T-cell (primary cell): ENCODE data around the gene FBXO24. TPM values are rescaled to one million over a fixed set of nuclear protein-coding genes. Genes with fewer than 3 reads are reported as not detected.

Experiments used
- ATAC-seq, 4 experiments: fragments of 200-7000 bp in 3 of 4; fragments of 150-1000 bp in 1 of 4; cut with Tn5 transposase; replicated peaks in 1 of 4; 1 replicate in 3 of 4; 2 replicates in 1 of 4; pipeline ENCODE4 v1.10.0; 2021; ENCODE audit warnings: moderate library complexity in 3 of 4, mild to moderate bottlenecking in 2 of 4, moderate number of reproducible peaks in 1 of 4
- CTCF ChIA-PET, 2 donors: fragments of 300-600 bp; sonication (Branson Sonifier 250); formaldehyde crosslinking; loops; one replicate each; lab custom pipeline; 2022; ENCODE audit warnings: antibody characterized with exemption in 2 of 2; lab: Charles Lee
- POLR2A ChIA-PET, 2 donors: fragments of 300-600 bp; sonication (Branson Sonifier 250); formaldehyde crosslinking; loops; one replicate each; lab custom pipeline; 2022; ENCODE audit warnings: antibody characterized with exemption in 2 of 2; lab: Charles Lee
- DNase-seq, 35 experiments: peaks; one replicate each; pipeline versions ENCODE4 v3.0.0 to v3.0.0-alpha.2; 2013 to 2023
- H3K27ac ChIP-seq: one replicate; pipeline ENCODE4 v1.5.1; 2013; ENCODE audit warnings: low read length
- H3K27me3 ChIP-seq, 2 experiments: replicated peaks in 1 of 2; 1 replicate in 1 of 2; 2 replicates in 1 of 2; pipeline versions ENCODE4 v1.6.1 to v1.7.0; 2013; ENCODE audit warnings: low read length in 1 of 2, mixed read lengths in 1 of 2; ENCODE audit not compliant: control insufficient read depth in 2 of 2, insufficient read depth in 2 of 2; ENCODE audit errors: extremely low read depth in 1 of 2
- H3K36me3 ChIP-seq, 2 donors: 1 replicate in 1 of 2; 2 replicates in 1 of 2; pipeline versions ENCODE4 v1.6.1 to v1.7.0; 2013; ENCODE audit warnings: low read length in 1 of 2; ENCODE audit not compliant: control insufficient read depth in 2 of 2, insufficient read depth in 1 of 2; ENCODE audit errors: extremely low read depth in 1 of 2
- H3K4me1 ChIP-seq, 2 experiments: 1 replicate in 1 of 2; 2 replicates in 1 of 2; pipeline versions ENCODE4 v1.6.1 to v1.7.0; 2013; ENCODE audit warnings: low read length in 2 of 2, mixed read lengths in 1 of 2; ENCODE audit not compliant: insufficient read depth in 2 of 2, control insufficient read depth in 1 of 2; ENCODE audit errors: extremely low read depth in 1 of 2
- H3K4me3 ChIP-seq, 2 donors: 1 replicate in 1 of 2; 2 replicates in 1 of 2; pipeline versions ENCODE4 v1.5.1 to v1.7.0; 2013; ENCODE audit warnings: mild to moderate bottlenecking in 2 of 2, low read length in 1 of 2, moderate library complexity in 1 of 2; ENCODE audit not compliant: control insufficient read depth in 1 of 2; ENCODE audit errors: extremely low read depth in 1 of 2
- H3K9me3 ChIP-seq: 2 replicates; pipeline ENCODE4 v1.7.0; 2013
- H3K27ac Mint-ChIP-seq, 2 donors: one replicate each; pipeline ENCODE4 v1.8.0; 2020 to 2021; ENCODE audit warnings: mild to moderate bottlenecking in 2 of 2, mixed read lengths in 2 of 2
- H3K27me3 Mint-ChIP-seq, 2 donors: one replicate each; pipeline ENCODE4 v1.8.0; 2021 to 2022; ENCODE audit warnings: mixed read lengths in 2 of 2
- H3K36me3 Mint-ChIP-seq: one replicate; pipeline ENCODE4 v1.8.0; 2021; ENCODE audit warnings: mixed read lengths
- H3K4me1 Mint-ChIP-seq, 3 donors: one replicate each; pipeline ENCODE4 v1.8.0; 2020 to 2022; ENCODE audit warnings: mixed read lengths in 3 of 3, mild to moderate bottlenecking in 1 of 3
- H3K4me3 Mint-ChIP-seq, 3 donors: one replicate each; pipeline ENCODE4 v1.8.0; 2020 to 2022; ENCODE audit warnings: mild to moderate bottlenecking in 3 of 3, mixed read lengths in 3 of 3, moderate library complexity in 3 of 3
- H3K9me3 Mint-ChIP-seq, 3 donors: one replicate each; pipeline ENCODE4 v1.8.0; 2020 to 2022; ENCODE audit warnings: mixed read lengths in 3 of 3
- WGBS: methylation state at CpG from one replicate; pipeline ENCODE4 v1.1.5; 2013; ENCODE audit warnings: missing lambda C conversion rate; ENCODE audit not compliant: insufficient coverage; 5-methylcytosine and 5-hydroxymethylcytosine counted together
- total RNA-seq, 35 experiments: library from RNA in 6 of 35; stranded (reverse) in 6 of 35; fragments of 120-200 nt in 1 of 35; gene quantifications; one replicate each; pipeline versions ENCODE4 v1.2.1 to v1.2.4 and lab custom pipeline; 2013 to 2026

Gene FBXO24
- total RNA-seq, 5 donors from 2014 or later (not counting 1 experiment from before 2014, with no cell fraction given): 0.70 to 1.7 (median 1.3) TPM

DNA sequence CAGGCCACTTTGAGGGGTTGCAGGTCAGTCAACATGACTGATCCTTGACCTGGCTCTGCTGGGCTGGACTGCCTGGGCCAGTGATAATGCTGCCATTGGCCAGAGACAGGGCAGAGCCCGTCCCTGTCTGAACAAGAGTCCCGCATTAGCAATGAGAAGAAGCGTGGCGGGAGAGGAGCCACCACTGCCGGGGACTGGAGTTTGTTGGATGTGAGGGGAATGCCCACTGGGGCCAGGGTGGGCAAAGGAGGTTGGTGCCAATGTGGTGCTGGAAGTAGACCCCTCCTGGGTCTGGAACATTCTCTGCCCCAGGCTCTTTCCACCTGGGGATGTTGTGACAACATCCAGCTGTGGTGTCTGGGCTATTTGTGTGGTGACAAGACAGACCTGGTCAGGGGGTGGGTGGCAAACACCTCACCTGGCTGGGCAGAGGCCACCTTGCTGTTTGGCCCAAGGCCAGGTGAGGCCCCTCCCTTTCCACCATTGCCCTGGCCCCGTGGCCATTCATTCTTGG is 20.1 kb upstream of the FBXO24 start:
- WGBS: 100% methylated on average over 5 of the region's 6 CpGs
- H3K4me1 Mint-ChIP-seq: peaks cover 26 to 36% (median 28%) of the 10 kb centered on the region in 3 donors
- H3K27ac ChIP-seq: no peak overlapping the region
- peaks cover 11 to 26% of the 10 kb centered on the region in 2 donors for H3K36me3 ChIP-seq
- ATAC-seq (no peak), DNase-seq (no peak)
- H3K27ac Mint-ChIP-seq: peak overlapping the region; percentile 55 to 74
- H3K27me3 ChIP-seq: no peaks in the 10 kb centered on the region
- no peaks in the 10 kb centered on the region for H3K9me3 ChIP-seq
- peaks cover 10% of the 10 kb centered on the region for H3K36me3 Mint-ChIP-seq
- H3K4me3 Mint-ChIP-seq: no peak overlapping the region
- POLR2A ChIA-PET: interaction anchor here in 1 of 2 donors (0.5 kb wide), 1 partner anchor 11 kb away, joined by 7 read pairs; no protein-coding TSS in a partner anchor
- CTCF ChIA-PET: interaction anchor here in 1 of 2 donors (1.1 kb wide), 2 partner anchors 18 to 24 kb away, joined by 3 to 4 read pairs; no protein-coding TSS in a partner anchor
- H3K4me3 ChIP-seq: no peak overlapping the region
- H3K4me1 ChIP-seq: peaks cover 8 to 47% of the 10 kb centered on the region in 2 experiments
- H3K9me3 Mint-ChIP-seq: no peaks in the 10 kb centered on the region
- no peaks in the 10 kb centered on the region for H3K27me3 Mint-ChIP-seq

DNA sequence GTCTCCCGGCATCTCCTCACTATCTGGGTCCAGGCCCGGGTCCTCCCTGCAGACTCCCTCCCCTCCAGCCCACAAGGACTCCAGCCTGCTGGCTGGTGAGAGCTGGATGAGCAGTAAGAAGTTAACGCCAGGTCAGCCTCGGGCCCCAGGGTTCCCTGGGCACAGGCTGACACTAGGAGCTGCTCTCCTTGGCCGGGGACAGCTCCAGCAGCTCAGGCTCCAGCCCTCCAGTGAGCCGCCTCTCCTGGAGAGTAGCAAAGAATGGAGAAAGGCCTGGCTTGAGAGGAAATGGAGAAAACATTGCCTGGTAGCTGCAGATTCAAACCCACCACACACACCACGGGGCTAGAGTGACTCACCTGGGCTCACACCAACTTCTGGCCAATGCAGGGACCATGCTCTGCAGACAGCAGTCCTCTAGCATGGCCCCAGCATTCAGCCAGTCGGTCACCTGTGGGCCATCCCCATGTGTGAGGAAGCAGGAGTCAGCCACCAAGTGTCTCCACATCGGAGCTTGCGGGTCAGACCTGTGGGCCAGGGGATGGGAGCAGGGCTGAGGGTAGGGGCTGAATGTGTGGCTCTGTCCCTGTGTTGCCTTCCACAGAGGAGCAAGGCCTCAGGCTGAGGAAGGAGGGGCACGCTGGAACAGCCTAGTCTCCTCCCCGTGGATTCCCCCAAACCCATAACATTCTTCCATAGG is 18.9 kb upstream of the FBXO24 start:
- POLR2A ChIA-PET: interaction anchor here in 1 of 2 donors (0.6 kb wide), 1 partner anchor 323 kb away, joined by 3 read pairs; the partner anchor contains the start of gene UFSP1
- no peak overlapping the region for H3K4me3 Mint-ChIP-seq
- peaks cover 14 to 58% of the 10 kb centered on the region in 2 experiments for H3K4me1 ChIP-seq

GRCh38 chr7:100567751-100568175 is 18.4 kb upstream of the FBXO24 start:
- Mint-ChIP-seq H3K9me3 (no peaks in the 10 kb centered on the region), H3K27ac (peak overlapping the region; percentile 79 to 84), H3K36me3 (peaks cover 10% of the 10 kb centered on the region), H3K4me1 (peaks cover 34 to 43% (median 42%) of the 10 kb centered on the region in 3 donors), H3K4me3 (no peak overlapping the region), H3K27me3 (no peaks in the 10 kb centered on the region)
- WGBS: 33% methylated on average over 3 of the region's 3 CpGs
- POLR2A ChIA-PET: no interaction called here
- CTCF ChIA-PET: interaction anchor here in 1 of 2 donors (1.2 kb wide), 1 partner anchor 98 kb away, joined by 6 read pairs; no protein-coding TSS in a partner anchor
- Histone ChIP-seq H3K27ac (peak overlapping the region; percentile 39), H3K27me3 (no peaks in the 10 kb centered on the region), H3K4me1 (peaks cover 14 to 64% of the 10 kb centered on the region in 2 experiments), H3K9me3 (no peaks in the 10 kb centered on the region), H3K36me3 (peaks cover 7 to 21% of the 10 kb centered on the region in 2 donors), H3K4me3 (no peak overlapping the region)
- no peak for ATAC-seq
- DNase-seq: no peak

More for the DNA sequence above, 18.9 kb upstream of the FBXO24 start:
- Mint-ChIP-seq H3K4me1 (peaks cover 33 to 43% (median 39%) of the 10 kb centered on the region in 3 donors), H3K27me3 (no peaks in the 10 kb centered on the region), H3K9me3 (no peaks in the 10 kb centered on the region), H3K36me3 (peaks cover 14% of the 10 kb centered on the region), H3K27ac (peak overlapping the region; percentile 79 to 84)
- ATAC-seq (no peak), DNase-seq (no peak)
- CTCF ChIA-PET: interaction anchor here (0.6 to 1.2 kb wide), 3 partner anchors 17 to 98 kb away, joined by 3 to 6 read pairs (median 6); no protein-coding TSS in a partner anchor
- Histone ChIP-seq H3K27ac (peak overlapping the region; percentile 39), H3K9me3 (no peaks in the 10 kb centered on the region), H3K4me3 (no peak overlapping the region), H3K27me3 (no peaks in the 10 kb centered on the region), H3K36me3 (peaks cover 9 to 22% of the 10 kb centered on the region in 2 donors)
- WGBS: 100% methylated on average over 2 of the region's 12 CpGs

- Histone ChIP-seq H3K27me3 (no peaks in the 10 kb centered on the region), H3K4me3 (no peak overlapping the region), H3K9me3 (no peaks in the 10 kb centered on the region), H3K36me3 (peaks cover 6 to 21% of the 10 kb centered on the region in 2 donors), H3K27ac (peak overlapping the region; percentile 39), H3K4me1 (peaks cover 14 to 68% of the 10 kb centered on the region in 2 experiments)
- peak overlapping the region; percentile 84 to 85 for H3K27ac Mint-ChIP-seq
- no peaks in the 10 kb centered on the region for H3K9me3 Mint-ChIP-seq
- DNase-seq: peak in 1 of 35 experiments; percentile 25
- H3K27me3 Mint-ChIP-seq: no peaks in the 10 kb centered on the region
- peaks cover 34 to 43% (median 42%) of the 10 kb centered on the region in 3 donors for H3K4me1 Mint-ChIP-seq
- 90% methylated on average over 7 of the region's 11 CpGs for WGBS
- peak overlapping the region in 1 of 3 donors; percentile 71 for H3K4me3 Mint-ChIP-seq
- CTCF ChIA-PET: interaction anchor here in 1 of 2 donors (0.7 kb wide), 1 partner anchor 18 kb away, joined by 4 read pairs; the partner anchor contains the start of gene FBXO24
- ATAC-seq: no peak
- POLR2A ChIA-PET: no interaction called here
- peaks cover 8% of the 10 kb centered on the region for H3K36me3 Mint-ChIP-seq
Measured at GRCh38 chr7:100568176-100568895, 17.8 kb upstream of the FBXO24 start.

DNA sequence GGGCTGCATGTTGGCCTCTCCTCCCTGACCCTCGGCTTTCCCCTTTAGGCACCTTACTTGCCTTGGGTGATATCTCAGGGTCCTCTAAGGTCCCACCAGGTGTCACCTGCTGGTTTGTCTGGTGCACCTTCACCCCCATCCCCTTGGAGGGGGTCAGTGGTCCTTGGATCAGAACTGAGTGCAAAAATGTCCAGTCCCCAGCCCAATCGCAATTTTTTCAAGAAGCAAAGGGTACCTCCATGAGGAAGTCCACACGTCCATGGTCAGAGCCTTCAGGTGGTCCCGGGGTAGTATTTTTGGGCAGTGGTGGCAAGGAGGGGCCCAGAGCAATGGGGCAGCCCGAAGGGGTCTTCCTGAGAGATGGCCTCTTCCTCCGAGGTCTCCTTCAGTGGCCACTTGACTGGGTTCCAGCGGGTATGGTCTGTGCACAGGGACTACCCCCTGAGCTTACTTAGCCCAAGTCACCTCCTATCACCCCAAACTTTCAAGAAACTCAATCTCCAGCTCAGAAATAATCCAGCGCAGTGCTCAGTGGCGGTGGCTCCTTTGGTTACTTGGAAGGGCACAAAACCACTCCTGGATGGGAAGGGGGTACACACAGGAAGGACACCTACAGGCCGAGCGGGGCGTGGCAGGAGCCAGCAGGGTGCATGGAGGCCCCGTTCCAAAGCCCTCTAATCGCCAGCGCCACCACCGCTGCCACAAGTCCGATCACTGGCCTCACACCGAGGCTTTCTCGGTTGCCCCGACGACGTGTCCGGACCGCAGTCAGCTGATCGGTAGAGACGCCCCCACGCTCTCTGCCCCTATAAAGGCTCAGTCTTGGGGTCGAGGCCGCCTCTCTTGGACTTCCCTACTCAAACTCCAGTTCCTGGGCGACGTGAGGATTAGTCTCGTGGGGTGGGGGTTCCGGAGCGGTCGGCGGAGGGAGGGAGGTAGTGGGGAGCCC is 17.0 kb upstream of the FBXO24 start:
- ChIA-PET CTCF (interaction anchor here in 1 of 2 donors (0.7 kb wide), 1 partner anchor 17 kb away, joined by 4 read pairs; the partner anchor contains the start of gene FBXO24), POLR2A (no interaction called here)
- DNase-seq (peak in 23 of 35 experiments; percentile 24 to 68 (median 39)), ATAC-seq (peak; percentile 22 to 28 (median 26))
- no peaks in the 10 kb centered on the region for H3K9me3 Mint-ChIP-seq
- H3K27me3 Mint-ChIP-seq: no peaks in the 10 kb centered on the region
- peaks cover 28 to 37% (median 36%) of the 10 kb centered on the region in 3 donors for H3K4me1 Mint-ChIP-seq
- WGBS: 19% methylated on average over 20 of the region's 36 CpGs
- H3K27me3 ChIP-seq: no peaks in the 10 kb centered on the region
- peak overlapping the region; percentile 63 for H3K27ac ChIP-seq
- H3K4me3 ChIP-seq: peak overlapping the region; percentile 36 to 46
- H3K4me1 ChIP-seq: peaks cover 14 to 63% of the 10 kb centered on the region in 2 experiments
- peaks cover 12 to 23% of the 10 kb centered on the region in 2 donors for H3K36me3 ChIP-seq
- peak overlapping the region; percentile 44 to 71 (median 54) for H3K4me3 Mint-ChIP-seq
- H3K9me3 ChIP-seq: no peaks in the 10 kb centered on the region
- H3K27ac Mint-ChIP-seq: peak overlapping the region; percentile 81 to 85
- peaks cover 4% of the 10 kb centered on the region for H3K36me3 Mint-ChIP-seq
